Epithelial cell of proximal tubule (primary cell): ENCODE measurements around the gene BBS9. TPM values are rescaled to one million over a fixed set of nuclear protein-coding genes. Genes with fewer than 3 reads are reported as not detected.
"Not testable (repeated sequence)": the region's sequence is repeated elsewhere in the genome, so short reads cannot be mapped to it uniquely, and the experiment has no call there.

Source experiments
- DNase-seq: peaks from one replicate; pipeline ENCODE4 v3.0.0-alpha.2; 2011; ENCODE audit warnings: low read depth
- H3K4me3 ChIP-seq: 2 replicates; pipeline ENCODE4 v1.5.1; 2011; ENCODE audit warnings: low read depth, mild to moderate bottlenecking, low read length
- total RNA-seq: library from RNA; depleted of rRNA; stranded (reverse); fragments of >200 nt; gene quantifications from 2 replicates; pipeline ENCODE4 v1.2.3, GENCODE V29; 2015
- TF ChIP-seq, protein P1 (sequence below): conservative IDR thresholded peaks from 2 replicates; pipeline ENCODE4 v1.5.1; 2012; ENCODE audit warnings: low read depth, mild to moderate bottlenecking, low read length

The BBS9 gene
- total RNA-seq, 1 donor from 2014 or later, result 4.4 TPM

GRCh38 chr7:33262476-33262875 lies 133.1 kb downstream of the BBS9 start:
- TF ChIP-seq, protein P1, sequence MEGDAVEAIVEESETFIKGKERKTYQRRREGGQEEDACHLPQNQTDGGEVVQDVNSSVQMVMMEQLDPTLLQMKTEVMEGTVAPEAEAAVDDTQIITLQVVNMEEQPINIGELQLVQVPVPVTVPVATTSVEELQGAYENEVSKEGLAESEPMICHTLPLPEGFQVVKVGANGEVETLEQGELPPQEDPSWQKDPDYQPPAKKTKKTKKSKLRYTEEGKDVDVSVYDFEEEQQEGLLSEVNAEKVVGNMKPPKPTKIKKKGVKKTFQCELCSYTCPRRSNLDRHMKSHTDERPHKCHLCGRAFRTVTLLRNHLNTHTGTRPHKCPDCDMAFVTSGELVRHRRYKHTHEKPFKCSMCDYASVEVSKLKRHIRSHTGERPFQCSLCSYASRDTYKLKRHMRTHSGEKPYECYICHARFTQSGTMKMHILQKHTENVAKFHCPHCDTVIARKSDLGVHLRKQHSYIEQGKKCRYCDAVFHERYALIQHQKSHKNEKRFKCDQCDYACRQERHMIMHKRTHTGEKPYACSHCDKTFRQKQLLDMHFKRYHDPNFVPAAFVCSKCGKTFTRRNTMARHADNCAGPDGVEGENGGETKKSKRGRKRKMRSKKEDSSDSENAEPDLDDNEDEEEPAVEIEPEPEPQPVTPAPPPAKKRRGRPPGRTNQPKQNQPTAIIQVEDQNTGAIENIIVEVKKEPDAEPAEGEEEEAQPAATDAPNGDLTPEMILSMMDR, result no peak
- no peak overlapping the region for H3K4me3 ChIP-seq
- no peak for DNase-seq

DNA sequence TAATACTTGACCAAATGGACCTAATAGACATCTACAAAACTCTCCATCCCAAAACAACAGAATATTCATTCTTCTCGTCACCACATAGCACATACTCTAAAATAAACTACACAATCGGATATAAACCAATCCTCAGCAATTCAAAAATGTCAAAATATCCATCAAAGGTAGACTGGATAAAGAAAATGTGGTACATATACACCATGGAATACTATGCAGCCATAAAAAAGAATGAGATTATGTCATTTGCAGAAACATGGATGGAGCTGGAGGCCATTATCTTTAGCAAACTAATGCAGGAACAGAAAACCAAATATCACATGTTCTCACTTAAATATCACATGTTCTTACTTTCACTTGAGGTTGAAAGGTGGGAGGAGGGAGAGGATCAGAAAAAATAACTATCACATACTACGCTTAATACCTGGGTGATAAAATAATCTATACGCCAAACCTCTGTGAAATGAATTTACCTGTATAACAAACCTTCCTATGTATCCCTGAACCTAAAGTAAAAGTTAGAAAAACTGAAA lies 142.5 kb downstream of the BBS9 start:
- not testable (repeated sequence) for DNase-seq, H3K4me3 ChIP-seq

GRCh38 chr7:33273356-33273755 lies 144.0 kb downstream of the BBS9 start:
- TF ChIP-seq, protein P1, result no peak
- no peak overlapping the region for H3K4me3 ChIP-seq
- DNase-seq, result no peak

GRCh38 chr7:33276325-33276724 lies 147.0 kb downstream of the BBS9 start:
- TF ChIP-seq, protein P1, result no peak
- H3K4me3 ChIP-seq, result no peak overlapping the region
- no peak for DNase-seq

GRCh38 chr7:33276729-33277128 lies 147.4 kb downstream of the BBS9 start:
- TF ChIP-seq, protein P1, result no peak
- H3K4me3 ChIP-seq, result no peak overlapping the region
- DNase-seq, result no peak

- no peak overlapping the region for H3K4me3 ChIP-seq
- no peak for DNase-seq
- TF ChIP-seq, protein P1, result no peak
Measured at GRCh38 chr7:33278095-33278494, 148.7 kb downstream of the BBS9 start.

DNA sequence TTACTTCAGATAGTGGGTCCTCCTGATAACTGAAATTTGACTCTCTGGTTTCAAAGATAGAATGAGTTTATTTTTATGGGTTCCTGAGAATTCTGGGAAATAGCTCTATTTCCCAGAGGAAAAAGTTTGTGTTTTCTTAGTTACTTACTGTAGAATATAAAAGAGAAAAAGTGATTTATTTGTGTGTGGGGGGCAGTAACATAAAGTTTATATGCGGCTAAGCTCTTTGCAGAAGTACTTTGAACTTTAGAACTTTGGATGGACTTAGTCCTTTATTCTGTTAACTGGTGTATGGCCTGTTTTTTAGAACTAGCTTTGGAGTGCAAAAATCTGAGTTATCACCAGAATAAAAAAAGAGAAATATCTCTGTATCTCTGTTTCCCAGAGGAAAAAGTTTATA lies 157.1 kb downstream of the BBS9 start:
- TF ChIP-seq, protein P1, result no peak
- no peak overlapping the region for H3K4me3 ChIP-seq
- DNase-seq, result no peak
